Activated naive CD8-positive, alpha-beta T cell treated with anti-CD3 and anti-CD28 coated beads for 36 hours (primary cell): ENCODE measurements around the gene C19orf33. TPM values are rescaled to one million over a fixed set of nuclear protein-coding genes. Genes with fewer than 3 reads are reported as not detected.

ENCODE experiments used
- DNase-seq: peaks from one replicate; pipeline ENCODE4 v3.0.0; 2021
- H3K27ac Mint-ChIP-seq: one replicate; pipeline ENCODE4 v1.8.0; 2022; ENCODE audit warnings: mild to moderate bottlenecking, moderate library complexity, mixed read lengths
- H3K27me3 Mint-ChIP-seq: one replicate; pipeline ENCODE4 v1.8.0; 2022; ENCODE audit warnings: mild to moderate bottlenecking, mixed read lengths
- H3K36me3 Mint-ChIP-seq: one replicate; pipeline ENCODE4 v1.8.0; 2021; ENCODE audit warnings: mild to moderate bottlenecking, mixed read lengths
- H3K4me1 Mint-ChIP-seq: one replicate; pipeline ENCODE4 v1.8.0; 2021; ENCODE audit warnings: mixed read lengths
- H3K4me3 Mint-ChIP-seq: one replicate; pipeline ENCODE4 v1.8.0; 2022; ENCODE audit warnings: mild to moderate bottlenecking, moderate library complexity, mixed read lengths
- H3K9me3 Mint-ChIP-seq: one replicate; pipeline ENCODE4 v1.8.0; 2022; ENCODE audit warnings: mixed read lengths
- total RNA-seq, 2 experiments: library from RNA; stranded (reverse); gene quantifications; one replicate each; pipeline ENCODE4 v1.2.3, GENCODE V29; 2021

Gene C19orf33
- total RNA-seq, 2 experiments from 2014 or later: not detected

DNA sequence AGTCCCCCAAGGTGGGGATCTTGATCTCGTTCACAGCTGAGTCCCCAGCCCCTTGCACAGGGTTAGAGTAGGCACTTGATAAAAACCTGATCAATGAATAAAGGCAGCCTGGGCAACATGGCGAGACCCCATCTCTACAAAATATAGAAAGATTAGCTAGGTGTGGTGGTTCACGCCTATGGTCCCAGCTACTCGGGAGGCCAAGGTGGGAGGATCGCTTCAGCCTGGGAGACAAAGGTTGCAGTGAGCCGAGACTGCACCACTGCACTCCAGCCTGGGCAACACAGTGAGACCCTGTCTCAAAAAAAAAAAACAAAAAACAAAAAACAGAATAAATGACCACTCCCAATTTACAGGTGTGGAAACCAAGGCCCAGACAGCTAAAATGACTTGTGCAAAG, 6.9 kb downstream of the C19orf33 start:
- H3K4me1 Mint-ChIP-seq: peaks cover 23% of the 10 kb centered on the region
- no peaks in the 10 kb centered on the region for H3K9me3 Mint-ChIP-seq
- no peaks in the 10 kb centered on the region for H3K27me3 Mint-ChIP-seq
- DNase-seq: no peak
- no peak overlapping the region for H3K4me3 Mint-ChIP-seq
- H3K27ac Mint-ChIP-seq: no peak overlapping the region
- peaks cover 6% of the 10 kb centered on the region for H3K36me3 Mint-ChIP-seq

DNA sequence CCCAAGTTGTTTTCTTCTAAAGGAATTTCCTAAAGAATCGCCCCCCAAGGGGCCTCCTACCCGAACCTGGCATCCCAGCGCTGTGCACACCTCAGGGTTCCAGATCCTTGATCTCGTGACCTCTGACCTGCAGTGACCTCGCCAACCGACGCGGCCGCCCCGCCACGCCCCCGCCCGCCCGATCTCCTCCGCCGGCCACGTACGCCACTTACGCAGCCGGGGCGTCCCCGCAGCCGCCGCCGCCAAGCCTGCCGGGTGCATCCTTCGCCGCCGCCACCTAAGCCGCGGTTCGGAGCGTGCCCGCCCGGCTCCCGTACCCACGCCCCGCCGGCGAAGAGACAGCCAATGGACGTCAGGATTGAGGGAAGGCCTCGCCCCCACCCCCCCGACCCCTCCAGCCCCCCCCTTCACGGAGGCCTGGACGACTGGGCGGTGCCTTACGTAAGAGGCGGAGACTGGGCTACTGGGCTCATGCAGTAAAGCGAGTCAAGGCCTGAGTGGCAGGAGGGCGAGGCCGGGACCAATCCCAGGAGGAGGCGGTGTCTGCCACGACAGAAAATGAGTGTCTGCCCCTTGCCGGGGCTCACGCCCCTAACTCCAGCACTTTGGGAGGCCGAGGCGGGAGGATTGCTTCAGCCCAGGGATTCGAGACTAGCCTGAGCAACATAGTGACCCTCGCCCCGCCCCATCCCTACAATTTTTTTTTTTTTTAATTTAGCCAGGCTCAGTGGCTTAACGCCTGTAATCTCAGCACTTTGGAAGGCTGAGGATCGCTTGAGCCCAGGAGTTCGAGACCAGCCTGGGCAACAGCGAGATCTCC, 11.8 kb downstream of the C19orf33 start, which contains the start of gene YIF1B:
YIF1B (minus strand) TSS at position 291 of the 820 bp plus-strand sequence; CDS start at position 261, 30 bp downstream.
- H3K4me1 Mint-ChIP-seq: peaks cover 40% of the 10 kb centered on the region
- H3K9me3 Mint-ChIP-seq: no peaks in the 10 kb centered on the region
- H3K4me3 Mint-ChIP-seq: peak within 1 kb of the TSS; percentile 87

GRCh38 chr19:38316477-38317067, 12.5 kb downstream of the C19orf33 start:
- H3K36me3 Mint-ChIP-seq: peaks cover 3% of the 10 kb centered on the region
- no peak for DNase-seq
- H3K9me3 Mint-ChIP-seq: no peaks in the 10 kb centered on the region
- H3K4me3 Mint-ChIP-seq: peak overlapping the region; percentile 87
- H3K4me1 Mint-ChIP-seq: peaks cover 44% of the 10 kb centered on the region
- peak overlapping the region; percentile 79 for H3K27ac Mint-ChIP-seq
- no peaks in the 10 kb centered on the region for H3K27me3 Mint-ChIP-seq

More for the DNA sequence above, 11.8 kb downstream of the C19orf33 start, which contains the start of gene YIF1B:
- H3K27me3 Mint-ChIP-seq: no peaks in the 10 kb centered on the region
- peak within 1 kb of the TSS; percentile 90 for H3K27ac Mint-ChIP-seq
- H3K36me3 Mint-ChIP-seq: peaks cover under 1% of the 10 kb centered on the region
- DNase-seq: peak; percentile 97

DNA sequence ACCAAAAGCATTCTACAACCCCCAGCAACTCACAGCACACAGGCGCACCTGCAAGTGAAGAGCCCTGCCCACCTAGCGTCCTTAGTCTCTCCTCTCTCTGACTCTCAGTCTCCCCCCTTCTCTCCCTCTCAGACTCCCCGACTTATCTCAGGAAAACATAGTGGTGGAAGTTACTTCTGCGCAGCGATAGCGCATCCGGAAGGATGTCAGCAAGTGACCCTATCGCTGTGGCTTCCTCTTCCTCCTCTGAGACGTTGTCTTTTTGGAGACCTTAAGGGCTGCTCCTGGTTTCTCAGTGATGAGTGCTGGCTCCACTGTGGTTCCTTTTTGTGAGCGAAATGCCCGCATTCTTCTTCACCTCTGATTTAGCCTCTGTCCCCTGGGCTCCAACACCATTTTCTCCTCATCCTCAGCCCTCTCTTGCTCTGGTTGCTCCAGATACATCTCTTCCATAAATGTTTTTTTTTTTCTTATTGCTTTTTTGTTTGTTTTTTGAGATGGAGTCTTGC, 13.1 kb downstream of the C19orf33 start:
- peak; percentile 12 for DNase-seq
- Mint-ChIP-seq H3K27me3 (no peaks in the 10 kb centered on the region), H3K9me3 (no peaks in the 10 kb centered on the region), H3K4me3 (peak overlapping the region; percentile 87), H3K36me3 (peaks cover 4% of the 10 kb centered on the region), H3K27ac (peak overlapping the region; percentile 71), H3K4me1 (peaks cover 45% of the 10 kb centered on the region)

- Mint-ChIP-seq H3K27ac (no peak overlapping the region), H3K4me1 (peaks cover 37% of the 10 kb centered on the region), H3K4me3 (no peak overlapping the region), H3K9me3 (no peaks in the 10 kb centered on the region), H3K27me3 (no peaks in the 10 kb centered on the region), H3K36me3 (peaks cover 4% of the 10 kb centered on the region)
- DNase-seq: no peak
These were observed 14.6 kb downstream of the C19orf33 start for GRCh38 chr19:38318660-38319059.

DNA sequence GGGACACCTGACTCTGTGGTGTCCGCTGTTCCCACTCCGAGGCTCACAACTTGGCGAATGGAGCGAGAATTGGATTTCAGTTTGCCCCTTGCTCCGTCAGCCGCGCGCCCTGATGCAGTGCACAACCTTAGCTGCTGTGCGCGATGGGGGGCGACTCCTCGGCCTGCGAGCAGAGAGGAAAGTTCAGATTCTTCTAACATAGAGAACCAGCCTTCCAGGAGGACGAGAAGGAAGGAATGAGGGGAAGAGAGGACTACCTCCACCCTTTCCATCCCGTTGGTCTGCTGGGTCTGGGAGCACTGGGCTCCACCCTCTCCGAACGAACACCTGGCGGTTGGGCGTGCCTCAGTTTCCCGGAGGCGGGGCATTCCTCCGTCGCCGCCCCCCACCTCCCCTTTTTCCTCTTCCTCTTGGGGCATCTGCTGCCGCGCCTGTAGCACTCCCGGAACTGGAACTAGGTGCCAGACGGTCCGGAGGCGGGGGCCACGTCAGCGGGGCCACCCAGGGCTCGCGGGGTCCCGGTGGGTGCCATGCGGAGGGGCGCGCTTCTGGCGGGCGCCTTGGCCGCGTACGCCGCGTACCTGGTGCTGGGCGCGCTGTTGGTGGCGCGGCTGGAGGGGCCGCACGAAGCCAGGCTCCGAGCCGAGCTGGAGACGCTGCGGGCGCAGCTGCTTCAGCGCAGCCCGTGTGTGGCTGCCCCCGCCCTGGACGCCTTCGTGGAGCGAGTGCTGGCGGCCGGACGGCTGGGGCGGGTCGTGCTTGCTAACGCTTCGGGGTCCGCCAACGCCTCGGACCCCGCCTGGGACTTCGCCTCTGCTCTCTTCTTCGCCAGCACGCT, 15.6 kb downstream of the C19orf33 start, which contains the start of gene KCNK6:
KCNK6 (plus strand) TSS at position 425 of the 838 bp plus-strand sequence; CDS start at position 531, 106 bp downstream.
- peaks cover 33% of the 10 kb centered on the region for H3K4me1 Mint-ChIP-seq
- peak; percentile 57 for DNase-seq
- H3K9me3 Mint-ChIP-seq: no peaks in the 10 kb centered on the region
- H3K27me3 Mint-ChIP-seq: no peaks in the 10 kb centered on the region
- H3K36me3 Mint-ChIP-seq: peaks cover 4% of the 10 kb centered on the region
- peak within 1 kb of the TSS; percentile 68 for H3K27ac Mint-ChIP-seq
- H3K4me3 Mint-ChIP-seq: peak within 1 kb of the TSS; percentile 83

- peaks cover 29% of the 10 kb centered on the region for H3K4me1 Mint-ChIP-seq
- no peak overlapping the region for H3K27ac Mint-ChIP-seq
- peak overlapping the region; percentile 83 for H3K4me3 Mint-ChIP-seq
- no peaks in the 10 kb centered on the region for H3K27me3 Mint-ChIP-seq
- no peaks in the 10 kb centered on the region for H3K9me3 Mint-ChIP-seq
- peaks cover 7% of the 10 kb centered on the region for H3K36me3 Mint-ChIP-seq
- DNase-seq: no peak
These were observed 16.9 kb downstream of the C19orf33 start for GRCh38 chr19:38320969-38321339.

DNA sequence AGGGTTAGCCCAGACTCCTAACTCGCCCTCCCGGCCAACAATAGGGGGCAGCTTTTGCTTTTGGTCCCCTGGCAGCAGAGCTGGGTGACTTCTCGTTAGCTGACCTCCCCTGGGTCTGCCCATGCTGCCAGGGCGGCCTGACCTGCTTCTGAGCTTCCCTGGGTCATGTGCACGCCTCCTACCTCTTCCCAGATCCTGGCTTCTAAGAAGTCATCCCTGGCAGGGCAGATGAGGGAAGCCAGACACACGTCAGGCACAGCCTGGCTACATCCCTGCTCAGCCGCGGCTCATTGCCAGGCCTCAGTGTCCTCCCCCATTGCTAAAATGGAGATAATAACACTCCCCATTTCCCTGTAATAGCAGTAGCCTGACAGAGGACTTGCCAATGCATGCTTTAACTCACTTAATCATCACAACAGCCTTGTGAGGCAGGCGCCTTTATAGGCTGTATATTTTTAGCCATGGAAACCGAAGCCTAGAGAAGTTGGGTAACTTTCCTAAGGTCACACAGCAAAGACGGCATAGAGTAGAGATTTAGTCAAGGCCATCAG, 17.7 kb downstream of the C19orf33 start:
- DNase-seq: no peak
- H3K4me1 Mint-ChIP-seq: peaks cover 23% of the 10 kb centered on the region
- H3K27ac Mint-ChIP-seq: no peak overlapping the region
- H3K27me3 Mint-ChIP-seq: no peaks in the 10 kb centered on the region
- H3K4me3 Mint-ChIP-seq: no peak overlapping the region
- H3K9me3 Mint-ChIP-seq: no peaks in the 10 kb centered on the region
- peaks cover 7% of the 10 kb centered on the region for H3K36me3 Mint-ChIP-seq

DNA sequence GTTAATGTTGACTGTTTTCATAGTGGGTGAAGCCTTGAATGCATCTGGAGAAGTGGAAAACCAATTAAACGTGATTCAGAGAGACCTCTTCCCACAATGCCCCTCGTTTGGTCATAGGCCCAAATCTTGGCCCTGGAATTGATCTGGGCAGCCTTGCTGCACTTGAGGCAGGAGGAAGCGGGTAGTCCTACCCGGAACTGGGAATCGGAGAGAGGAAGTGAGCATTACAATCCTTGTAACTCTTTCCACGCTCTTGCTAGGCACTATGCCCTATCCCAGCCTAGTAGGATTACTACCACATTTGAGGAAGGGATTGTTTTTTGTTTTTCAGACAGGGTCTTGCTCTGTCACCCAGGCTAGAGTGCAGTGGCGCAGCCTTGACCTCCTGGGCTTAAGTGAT, 19.2 kb downstream of the C19orf33 start:
- H3K27me3 Mint-ChIP-seq: no peaks in the 10 kb centered on the region
- DNase-seq: no peak
- H3K9me3 Mint-ChIP-seq: no peaks in the 10 kb centered on the region
- no peak overlapping the region for H3K27ac Mint-ChIP-seq
- H3K4me3 Mint-ChIP-seq: no peak overlapping the region
- H3K4me1 Mint-ChIP-seq: peaks cover 16% of the 10 kb centered on the region
- H3K36me3 Mint-ChIP-seq: peaks cover 11% of the 10 kb centered on the region

- H3K27ac Mint-ChIP-seq: no peak overlapping the region
- peaks cover 9% of the 10 kb centered on the region for H3K4me1 Mint-ChIP-seq
- DNase-seq: no peak
- H3K36me3 Mint-ChIP-seq: peaks cover 15% of the 10 kb centered on the region
- no peak overlapping the region for H3K4me3 Mint-ChIP-seq
- H3K27me3 Mint-ChIP-seq: no peaks in the 10 kb centered on the region
- no peaks in the 10 kb centered on the region for H3K9me3 Mint-ChIP-seq
These were observed 20.4 kb downstream of the C19orf33 start for GRCh38 chr19:38324431-38324830.

DNA sequence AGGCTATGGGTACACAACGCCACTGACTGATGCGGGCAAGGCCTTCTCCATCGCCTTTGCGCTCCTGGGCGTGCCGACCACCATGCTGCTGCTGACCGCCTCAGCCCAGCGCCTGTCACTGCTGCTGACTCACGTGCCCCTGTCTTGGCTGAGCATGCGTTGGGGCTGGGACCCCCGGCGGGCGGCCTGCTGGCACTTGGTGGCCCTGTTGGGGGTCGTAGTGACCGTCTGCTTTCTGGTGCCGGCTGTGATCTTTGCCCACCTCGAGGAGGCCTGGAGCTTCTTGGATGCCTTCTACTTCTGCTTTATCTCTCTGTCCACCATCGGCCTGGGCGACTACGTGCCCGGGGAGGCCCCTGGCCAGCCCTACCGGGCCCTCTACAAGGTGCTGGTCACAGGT, 22.5 kb downstream of the C19orf33 start:
- H3K36me3 Mint-ChIP-seq: peaks cover 13% of the 10 kb centered on the region
- H3K27me3 Mint-ChIP-seq: no peaks in the 10 kb centered on the region
- peaks cover 1% of the 10 kb centered on the region for H3K4me1 Mint-ChIP-seq
- H3K4me3 Mint-ChIP-seq: no peak overlapping the region
- no peak for DNase-seq
- H3K27ac Mint-ChIP-seq: no peak overlapping the region
- H3K9me3 Mint-ChIP-seq: no peaks in the 10 kb centered on the region

- DNase-seq: no peak
- Mint-ChIP-seq H3K27ac (no peak overlapping the region), H3K36me3 (peaks cover 12% of the 10 kb centered on the region), H3K27me3 (no peaks in the 10 kb centered on the region), H3K4me1 (no peaks in the 10 kb centered on the region), H3K4me3 (no peak overlapping the region), H3K9me3 (no peaks in the 10 kb centered on the region)
These were observed 25.6 kb downstream of the C19orf33 start for GRCh38 chr19:38329651-38330050.

GRCh38 chr19:38331728-38332127, 27.7 kb downstream of the C19orf33 start:
- Mint-ChIP-seq H3K4me3 (no peak overlapping the region), H3K4me1 (peaks cover 3% of the 10 kb centered on the region), H3K9me3 (no peaks in the 10 kb centered on the region), H3K27ac (no peak overlapping the region), H3K27me3 (no peaks in the 10 kb centered on the region), H3K36me3 (peaks cover 9% of the 10 kb centered on the region)
- DNase-seq: no peak

GRCh38 chr19:38333245-38333644, 29.2 kb downstream of the C19orf33 start:
- peaks cover 5% of the 10 kb centered on the region for H3K36me3 Mint-ChIP-seq
- no peak overlapping the region for H3K4me3 Mint-ChIP-seq
- no peak overlapping the region for H3K27ac Mint-ChIP-seq
- no peaks in the 10 kb centered on the region for H3K27me3 Mint-ChIP-seq
- peaks cover 6% of the 10 kb centered on the region for H3K4me1 Mint-ChIP-seq
- DNase-seq: no peak
- H3K9me3 Mint-ChIP-seq: no peaks in the 10 kb centered on the region
